ENCODE measurements around the gene MEGF6.

Gene MEGF6

GRCh38 chr1:3509721-3510120, 101.6 kb downstream of the MEGF6 start:
- no peak for TF ChIP-seq CTCF (conservative IDR thresholded peaks at IDR 0.05)
- H3K27ac ChIP-seq = no peak overlapping the region

DNA sequence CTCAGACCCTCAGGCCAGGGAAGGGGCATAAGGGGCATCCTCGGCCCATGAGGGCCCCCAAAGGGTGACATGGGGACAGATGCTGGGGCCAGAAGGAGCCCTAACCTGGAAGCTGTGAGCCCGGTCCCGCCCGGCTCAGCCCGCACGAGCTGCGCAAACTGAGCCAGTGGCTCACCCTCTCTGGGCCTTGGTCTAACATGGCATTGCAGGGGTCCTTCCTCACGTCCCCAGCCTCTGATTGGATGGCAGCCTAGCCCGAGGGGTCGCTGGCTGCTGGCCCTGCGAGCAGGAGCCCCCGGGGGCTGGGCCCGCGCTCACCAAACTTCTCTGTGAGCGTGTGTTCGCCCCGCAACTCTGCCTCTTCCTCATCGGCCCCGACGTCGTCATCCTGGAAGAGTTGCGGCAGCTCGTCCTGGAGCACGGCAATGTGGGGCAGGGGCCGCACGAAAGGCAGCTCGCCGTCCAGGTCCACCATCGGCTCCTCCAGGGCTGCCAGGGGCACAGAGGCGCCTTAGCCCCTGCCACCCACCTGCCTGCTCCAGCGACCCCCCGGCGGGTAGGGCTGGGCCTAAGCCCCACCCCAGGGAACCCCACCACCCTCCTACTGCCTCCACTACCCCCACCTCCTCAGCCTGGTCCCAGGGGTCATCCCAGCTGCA, 102.4 kb downstream of the MEGF6 start:
- H3K27ac ChIP-seq = no peak overlapping the region
- TF ChIP-seq CTCF (conservative IDR thresholded peaks at IDR 0.05) = no peak

DNA sequence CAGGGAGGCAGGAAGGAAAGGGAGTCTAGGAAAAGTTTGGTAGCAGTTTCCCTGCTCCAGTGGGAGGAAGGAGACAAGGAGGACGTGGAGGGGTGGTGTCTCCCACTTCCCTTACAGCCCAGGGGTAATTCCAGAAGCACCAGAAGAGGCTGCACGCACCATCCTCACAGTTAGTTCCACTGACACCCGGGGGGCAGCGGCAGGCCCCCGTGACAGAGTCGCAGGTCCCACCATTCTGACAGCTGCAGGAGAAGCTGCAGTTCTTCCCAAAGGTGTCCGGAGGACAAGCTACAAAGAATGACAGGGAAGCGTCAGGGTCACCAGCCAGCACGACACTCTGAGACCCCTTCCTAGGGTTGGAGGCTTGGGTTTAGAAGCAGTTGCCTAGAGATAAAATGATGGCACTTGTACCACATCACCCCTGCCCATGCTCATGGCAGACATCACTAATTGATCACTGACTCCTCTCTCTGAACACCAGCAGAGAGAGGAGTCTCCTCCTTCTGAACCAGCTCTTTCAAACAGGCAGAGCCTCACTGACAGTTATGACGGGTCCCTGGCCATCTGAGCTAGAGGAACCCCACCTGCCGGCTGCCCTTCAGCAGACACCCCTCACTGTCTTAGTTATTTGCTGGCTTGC, 103.6 kb downstream of the MEGF6 start:
- TF ChIP-seq CTCF (conservative IDR thresholded peaks at IDR 0.05) = no peak
- no peak overlapping the region for H3K27ac ChIP-seq

DNA sequence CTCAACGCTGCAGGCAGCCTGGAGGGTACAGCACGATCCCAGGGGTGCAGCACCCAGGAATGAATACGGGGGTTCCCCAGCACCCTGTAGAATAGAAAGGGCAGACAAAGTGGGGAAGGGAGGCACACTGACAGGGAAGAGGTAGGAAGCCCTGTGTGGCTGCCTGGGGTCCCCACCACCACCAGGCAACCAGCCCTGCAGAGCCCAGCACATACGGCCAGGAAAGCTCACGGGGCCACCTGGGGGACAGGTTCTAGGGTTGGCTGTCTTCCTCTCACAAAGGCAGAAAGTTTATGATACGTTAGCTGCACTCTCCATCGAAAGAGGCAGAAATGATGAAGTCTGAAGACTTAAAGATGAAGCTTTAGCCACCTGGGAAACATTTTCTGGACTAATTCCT, 104.4 kb downstream of the MEGF6 start:
- no peak overlapping the region for H3K27ac ChIP-seq
- no peak for TF ChIP-seq CTCF (conservative IDR thresholded peaks at IDR 0.05)

DNA sequence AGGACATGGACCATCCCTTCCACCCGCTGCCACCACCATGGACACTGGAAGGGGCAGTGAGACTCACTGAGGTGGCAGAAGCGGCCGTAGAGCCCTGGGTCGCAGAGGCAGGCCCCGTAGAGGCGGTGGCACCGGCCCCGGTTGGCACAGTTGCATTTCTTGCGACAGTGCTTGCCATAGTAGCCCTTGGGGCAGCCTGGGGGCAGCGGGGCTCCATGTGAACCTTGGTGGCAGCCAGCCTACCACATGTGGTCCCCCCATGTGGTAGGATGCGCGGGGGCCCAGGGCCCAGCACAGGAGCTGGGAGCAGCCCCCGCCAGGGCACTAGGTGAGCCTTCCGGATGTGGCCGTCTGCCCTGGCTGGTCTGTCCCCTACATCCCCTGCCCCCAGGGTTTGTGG, 105.3 kb downstream of the MEGF6 start:
- TF ChIP-seq CTCF (conservative IDR thresholded peaks at IDR 0.05) = no peak
- no peak overlapping the region for H3K27ac ChIP-seq

GRCh38 chr1:3505161-3505560, 106.1 kb downstream of the MEGF6 start:
- no peak for TF ChIP-seq CTCF (conservative IDR thresholded peaks at IDR 0.05)
- H3K27ac ChIP-seq = no peak overlapping the region

DNA sequence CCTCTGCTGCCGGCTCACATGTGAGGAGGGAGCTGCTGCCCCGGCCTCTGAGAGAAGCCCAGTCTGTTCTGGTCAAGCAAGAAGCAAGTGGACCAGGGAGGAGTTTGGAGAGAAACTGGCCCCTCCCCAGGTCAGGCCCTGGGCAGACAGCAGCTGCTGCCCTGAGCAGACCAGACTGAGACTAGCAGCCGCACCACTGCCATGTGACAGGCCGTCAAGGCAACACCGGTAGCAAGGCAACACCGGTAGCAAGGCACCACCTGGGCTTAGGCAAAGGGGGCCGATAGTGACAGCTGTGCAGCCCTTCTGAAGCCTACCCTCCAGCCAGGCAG, 106.5 kb downstream of the MEGF6 start:
- H3K27ac ChIP-seq = no peak overlapping the region
- TF ChIP-seq CTCF (conservative IDR thresholded peaks at IDR 0.05) = no peak
